Skeletal muscle satellite cell (primary cell): ENCODE results near the gene MT1B.

Source experiments
- H3K27me3 ChIP-seq: 2 replicates; pipeline ENCODE4 v1.7.0; 2013; ENCODE audit warnings: low read length; ENCODE audit not compliant: control insufficient read depth, insufficient read depth
- H3K36me3 ChIP-seq: 2 replicates; pipeline ENCODE4 v1.7.0; 2013; ENCODE audit warnings: mild to moderate bottlenecking, control low read depth, low read length; ENCODE audit not compliant: insufficient read depth
- H3K4me1 ChIP-seq: 2 replicates; pipeline ENCODE4 v1.7.0; 2013; ENCODE audit warnings: low read length; ENCODE audit not compliant: control insufficient read depth, insufficient read depth
- H3K4me2 ChIP-seq: 2 replicates; pipeline ENCODE4 v1.7.0; 2013; ENCODE audit warnings: mild to moderate bottlenecking, low read length
- H3K4me3 ChIP-seq: 2 replicates; pipeline ENCODE4 v1.7.0; 2013; ENCODE audit warnings: low read length
- H3K9ac ChIP-seq: 2 replicates; pipeline ENCODE4 v1.7.0; 2013; ENCODE audit warnings: mild to moderate bottlenecking, low read depth, low read length, moderate library complexity
- H3K9me3 ChIP-seq: replicated peaks from 2 replicates; pipeline ENCODE4 v1.7.0; 2013; ENCODE audit warnings: mild to moderate bottlenecking, control low read depth, low read length

The MT1B gene

DNA sequence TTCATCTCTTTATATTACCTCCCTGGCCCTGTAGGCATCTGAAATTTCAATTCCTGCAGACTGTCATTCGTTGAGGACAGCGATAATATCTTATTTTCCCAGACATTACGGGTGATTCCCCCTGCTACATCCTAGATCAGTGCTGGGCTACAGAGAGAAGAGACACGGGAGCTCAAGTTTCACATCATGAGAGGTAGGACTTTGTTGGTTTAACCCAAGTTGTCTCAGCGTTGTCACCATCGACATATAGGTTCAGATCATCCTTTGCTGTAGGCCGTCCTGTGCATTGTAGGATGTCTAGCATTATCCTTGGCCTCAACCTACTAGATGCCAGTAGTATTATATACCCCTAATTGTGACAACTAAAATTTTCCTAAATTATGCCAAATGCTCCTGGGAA lies 49.8 kb downstream of the MT1B start:
- no peak overlapping the region for H3K4me3 ChIP-seq
- H3K4me2 ChIP-seq = no peak overlapping the region
- H3K27me3 ChIP-seq = no peaks in the 10 kb centered on the region

More for the DNA sequence above, 49.8 kb downstream of the MT1B start:
- Histone ChIP-seq H3K9me3 (no peaks in the 10 kb centered on the region), H3K9ac (no peak overlapping the region), H3K4me1 (peaks cover 4% of the 10 kb centered on the region), H3K36me3 (no peaks in the 10 kb centered on the region)
